Measurements from ENCODE around the gene ZFAND3.
"Not testable (repeated sequence)": the region's sequence is repeated elsewhere in the genome, so short reads cannot be mapped to it uniquely, and the experiment has no call there.

Gene ZFAND3

GRCh38 chr6:38092465-38092864, 272.9 kb downstream of the ZFAND3 start:
- no peak for DNase-seq (ENCODE audit: low read depth)

DNA sequence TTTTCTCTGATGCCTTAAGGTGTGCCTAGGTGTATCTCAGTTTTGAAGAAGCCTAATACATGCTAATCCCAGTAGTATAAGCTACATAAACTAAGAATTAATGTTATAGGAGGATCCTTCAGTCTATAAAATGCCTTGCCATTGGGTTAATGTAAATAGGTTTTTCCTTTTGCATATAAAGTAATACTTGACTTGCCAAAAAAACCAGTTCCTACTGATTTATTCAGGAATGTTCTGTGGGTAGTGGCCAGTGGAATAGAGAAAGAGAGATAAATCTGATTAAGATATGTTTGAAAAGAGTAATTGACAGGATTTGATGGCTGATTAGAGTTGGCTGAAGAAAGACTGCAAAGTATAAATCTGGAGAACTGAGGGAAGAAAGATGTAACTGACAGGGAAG, 273.4 kb downstream of the ZFAND3 start:
- no peak for DNase-seq (ENCODE audit: low read depth)

DNA sequence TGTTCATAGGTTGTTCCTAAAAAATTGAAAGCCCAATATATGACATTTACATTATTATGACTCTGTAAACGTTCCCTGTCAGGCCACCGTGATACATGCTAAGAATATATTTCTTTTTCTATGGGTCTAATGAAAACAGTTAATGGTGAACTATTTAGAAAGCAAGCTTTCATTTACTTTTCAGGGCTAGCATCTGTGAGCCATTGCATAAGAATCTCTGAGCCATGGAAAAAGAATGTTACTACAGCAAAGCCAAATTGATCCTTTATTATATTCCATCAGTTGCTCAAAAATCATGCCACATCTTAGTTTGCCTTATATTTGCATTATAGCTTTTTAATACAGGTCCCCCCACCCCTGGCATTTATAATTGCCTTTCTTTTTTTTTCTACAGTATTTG, 275.5 kb downstream of the ZFAND3 start:
- no peak for DNase-seq (ENCODE audit: low read depth)

DNA sequence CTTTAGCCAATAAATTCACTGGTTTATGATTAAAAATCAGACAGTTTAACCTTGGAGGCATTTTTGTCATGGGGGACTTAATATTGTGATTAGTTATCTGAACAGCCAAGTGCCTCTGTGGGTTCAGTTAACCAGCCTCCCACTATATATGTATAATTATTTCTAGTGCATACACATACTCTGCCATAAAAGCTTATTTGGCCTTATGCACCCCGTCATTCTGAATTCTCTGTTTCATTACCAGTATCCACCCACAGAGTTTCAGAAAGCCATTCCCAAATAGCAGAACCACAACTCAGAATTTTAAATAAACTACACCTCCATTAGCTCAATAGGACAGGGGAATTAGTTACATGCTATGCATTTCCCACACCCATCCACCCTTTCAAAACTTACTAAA, 279.7 kb downstream of the ZFAND3 start:
- no peak for DNase-seq (ENCODE audit: low read depth)

- DNase-seq (ENCODE audit: low read depth), result no peak
These were observed 280.9 kb downstream of the ZFAND3 start for GRCh38 chr6:38100380-38100779.

DNA sequence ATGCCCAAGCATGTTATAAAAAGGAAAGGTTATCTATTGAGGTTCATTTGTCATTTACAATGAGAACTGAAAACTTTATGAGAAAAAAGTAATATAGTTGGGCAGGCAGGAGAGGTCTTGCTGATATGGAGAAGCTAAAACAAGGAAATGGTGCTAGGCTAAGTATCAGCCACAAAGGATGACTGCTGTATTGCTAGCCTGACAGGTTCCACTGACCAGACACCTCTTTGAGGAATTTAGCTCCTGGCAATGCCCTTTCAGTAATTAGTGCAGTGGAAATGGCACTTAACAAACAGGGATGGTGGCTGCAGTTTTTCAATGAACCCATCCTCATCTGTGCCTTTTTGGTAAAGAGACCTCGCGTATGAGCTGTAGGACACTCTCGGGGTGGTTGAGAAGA, 284.4 kb downstream of the ZFAND3 start:
- DNase-seq (ENCODE audit: low read depth), result no peak

- DNase-seq (ENCODE audit: low read depth), result no peak
These were observed 285.5 kb downstream of the ZFAND3 start for GRCh38 chr6:38105066-38105465.

GRCh38 chr6:38107073-38107472, 287.5 kb downstream of the ZFAND3 start:
- no peak for DNase-seq (ENCODE audit: low read depth)

- no peak for DNase-seq (ENCODE audit: low read depth)
These were observed 291.0 kb downstream of the ZFAND3 start for GRCh38 chr6:38110481-38110971.

GRCh38 chr6:38112181-38112580, 292.7 kb downstream of the ZFAND3 start:
- no peak for DNase-seq (ENCODE audit: low read depth)

GRCh38 chr6:38113825-38114576, 294.5 kb downstream of the ZFAND3 start:
- DNase-seq (ENCODE audit: low read depth), result no peak

GRCh38 chr6:38114976-38115625, 295.6 kb downstream of the ZFAND3 start:
- DNase-seq (ENCODE audit: low read depth), result no peak

GRCh38 chr6:38115626-38116008, 296.1 kb downstream of the ZFAND3 start:
- no peak for DNase-seq (ENCODE audit: low read depth)

- no peak for DNase-seq (ENCODE audit: low read depth)
These were observed 296.7 kb downstream of the ZFAND3 start for GRCh38 chr6:38116248-38116647.

GRCh38 chr6:38117281-38117680, 297.8 kb downstream of the ZFAND3 start:
- DNase-seq (ENCODE audit: low read depth), result no peak

DNA sequence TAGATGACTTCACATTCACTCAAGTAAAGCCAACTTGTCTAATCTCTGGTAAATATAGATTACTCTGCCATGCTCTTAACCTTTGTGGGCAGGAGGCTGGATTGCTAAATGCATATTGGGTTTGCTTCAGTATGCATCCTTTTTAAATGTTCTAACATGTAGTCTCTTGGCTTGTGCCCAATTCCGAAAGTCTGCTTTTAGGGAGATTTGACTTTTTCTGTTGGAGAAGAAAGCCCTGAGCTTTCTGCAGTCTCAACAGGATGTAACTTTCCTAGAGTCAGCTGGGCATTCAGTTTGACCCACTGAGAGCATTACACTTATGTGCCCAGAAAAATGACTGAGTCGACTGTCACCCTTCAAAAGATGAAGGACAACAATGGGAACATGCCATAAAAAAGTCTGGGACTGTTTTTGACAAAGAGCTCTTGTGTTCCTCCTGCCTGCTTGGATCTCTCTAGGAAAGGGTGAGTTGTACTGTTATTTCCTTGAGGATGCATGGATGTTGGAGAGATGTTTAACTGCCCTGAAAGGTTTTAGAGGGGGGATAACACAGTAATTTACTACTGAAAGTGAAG, 299.4 kb downstream of the ZFAND3 start:
- DNase-seq (ENCODE audit: low read depth), result no peak

GRCh38 chr6:38119516-38119915, 300.0 kb downstream of the ZFAND3 start:
- DNase-seq (ENCODE audit: low read depth), result no peak

DNA sequence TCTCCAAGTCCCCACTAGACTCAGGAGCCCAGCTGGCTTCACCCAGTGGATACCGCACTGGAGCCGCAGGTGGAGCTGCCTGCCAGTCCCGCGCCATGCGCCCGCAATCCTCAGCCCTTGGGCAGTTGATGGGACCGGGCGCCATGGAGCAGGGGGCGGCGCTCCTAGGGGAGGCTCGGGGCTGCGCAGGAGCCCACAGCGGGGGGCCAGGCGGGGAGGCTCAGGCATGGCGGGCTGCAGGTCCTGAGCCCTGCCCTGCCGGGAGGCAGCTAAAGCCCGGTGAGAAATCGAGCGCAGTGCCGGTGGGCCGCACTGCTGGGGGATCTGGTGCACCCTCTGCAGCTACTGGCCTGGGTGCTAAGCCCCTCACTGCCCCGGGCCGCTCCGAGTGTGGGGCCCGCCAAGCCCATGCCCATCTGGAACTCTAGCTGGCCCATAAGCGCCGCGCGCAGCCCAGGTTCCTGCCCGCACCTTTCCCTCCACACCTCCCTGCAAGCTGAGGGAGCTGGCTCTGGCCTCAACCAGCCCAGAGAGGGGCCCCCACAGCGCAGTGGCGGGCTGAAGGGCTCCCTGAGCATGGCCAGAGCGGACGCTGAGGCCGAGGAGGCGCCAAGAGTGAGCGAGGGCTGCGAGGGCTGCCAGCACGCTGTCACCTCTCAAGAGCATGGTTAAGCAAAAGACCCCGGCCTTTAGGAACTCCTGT, 304.8 kb downstream of the ZFAND3 start:
- not testable (repeated sequence) for DNase-seq (ENCODE audit: low read depth)

DNA sequence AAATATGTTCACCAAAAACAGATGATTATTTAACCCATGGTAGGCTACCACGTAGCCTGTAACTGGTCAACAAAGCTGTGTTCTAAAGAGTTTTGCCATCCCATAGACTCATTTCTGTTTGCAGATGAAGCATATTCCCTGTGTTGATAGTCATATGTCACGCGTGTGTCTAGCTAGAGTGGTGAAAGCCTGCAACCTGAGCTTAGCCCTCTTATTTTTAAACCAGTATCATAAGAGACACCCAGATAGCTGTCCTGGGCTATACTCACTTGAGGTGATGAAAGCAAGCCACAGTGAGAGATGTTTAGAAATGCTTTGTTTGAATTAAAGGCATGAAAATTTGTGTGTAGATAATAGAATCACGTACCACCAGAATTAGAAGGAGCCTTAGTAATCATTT, 307.8 kb downstream of the ZFAND3 start:
- no peak for DNase-seq (ENCODE audit: low read depth)

- no peak for DNase-seq (ENCODE audit: low read depth)
These were observed 312.0 kb downstream of the ZFAND3 start for GRCh38 chr6:38131527-38131965.

GRCh38 chr6:38133932-38134703, 314.6 kb downstream of the ZFAND3 start:
- DNase-seq (ENCODE audit: low read depth), result no peak

DNA sequence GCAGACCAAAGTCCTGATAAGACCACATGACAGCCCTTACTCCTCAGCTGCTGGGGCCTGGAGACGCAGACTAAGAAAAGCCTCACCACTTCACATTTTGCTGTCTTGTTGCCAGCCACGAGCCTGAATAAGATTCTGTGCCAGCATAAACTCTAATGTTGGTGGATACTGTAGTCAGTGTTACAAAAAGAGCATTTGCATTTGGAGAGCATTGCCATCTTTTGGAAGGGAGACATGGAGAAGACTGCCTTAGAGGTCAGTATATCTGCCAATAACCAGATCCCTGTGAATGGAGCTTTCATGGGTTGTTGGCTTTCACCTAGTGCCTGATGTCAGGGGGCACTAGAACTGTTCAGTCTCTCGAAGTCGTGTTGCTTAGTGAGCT, 315.2 kb downstream of the ZFAND3 start:
- no peak for DNase-seq (ENCODE audit: low read depth)

All from activated T-cell treated with anti-CD3 and anti-CD28 coated beads for 24 hours (primary cell).